OCI-LY7 (cell line): ENCODE measurements around the gene EIF4G1. TPM values are rescaled to one million over a fixed set of nuclear protein-coding genes. Genes with fewer than 3 reads are reported as not detected.

Experiments
- BruUV-seq: library from RNA; stranded (reverse); fragments of 400-500 nt; replicated peaks from 2 replicates; lab custom pipeline; 2021; lab: Mats Ljungman, UMichigan
- CTCF ChIA-PET: fragments of 300-600 bp; sonication (Branson Sonifier 250); formaldehyde crosslinking; loops from one replicate; lab custom pipeline; 2022; ENCODE audit warnings: antibody characterized with exemption; ENCODE audit not compliant: unreplicated experiment; lab: Charles Lee
- POLR2A ChIA-PET: fragments of 300-600 bp; sonication (Branson Sonifier 250); formaldehyde crosslinking; loops from one replicate; lab custom pipeline; 2022; ENCODE audit warnings: antibody characterized with exemption; lab: Charles Lee
- DNase-seq: peaks from one replicate; pipeline ENCODE4 v3.0.0-alpha.2; 2015; ENCODE audit warnings: low spot score
- H2AFZ ChIP-seq: fragments of 200-600 bp; sonication (generic), shearing (Covaris generic); 2 replicates; pipeline ENCODE4 v1.6.1; 2014; ENCODE audit warnings: mild to moderate bottlenecking, antibody characterized with exemption, low read length, moderate library complexity
- H3K27ac ChIP-seq: fragments of 200-600 bp; sonication (generic); 2 replicates; pipeline ENCODE4 v1.5.1; 2014; ENCODE audit warnings: mixed run types, low read depth, mild to moderate bottlenecking, moderate library complexity, low read length, inconsistent platforms; ENCODE audit not compliant: poor library complexity, severe bottlenecking
- H3K36me3 ChIP-seq: fragments of 200-600 bp; sonication (generic); 2 replicates; pipeline ENCODE4 v1.6.1; 2014; ENCODE audit warnings: mild to moderate bottlenecking, antibody characterized with exemption, low read length, moderate library complexity, mixed read lengths; ENCODE audit not compliant: insufficient read depth
- H3K4me1 ChIP-seq: fragments of 200-600 bp; sonication (generic); 2 replicates; pipeline ENCODE4 v1.5.1; 2014; ENCODE audit warnings: mild to moderate bottlenecking, low read length; ENCODE audit not compliant: insufficient read depth, poor library complexity, severe bottlenecking
- H3K4me2 ChIP-seq: fragments of 200-600 bp; sonication (generic); 2 replicates; pipeline ENCODE4 v1.6.1; 2014; ENCODE audit warnings: mild to moderate bottlenecking, low read length
- H3K4me3 ChIP-seq: fragments of 200-600 bp; sonication (generic); 2 replicates; pipeline ENCODE4 v1.5.1; 2014; ENCODE audit warnings: mild to moderate bottlenecking, low read depth, low read length; ENCODE audit not compliant: poor library complexity, severe bottlenecking
- H3K79me2 ChIP-seq: fragments of 200-600 bp; sonication (generic); 2 replicates; pipeline ENCODE4 v1.6.1; 2016; ENCODE audit warnings: low read depth, mild to moderate bottlenecking, low read length, moderate library complexity, mixed read lengths; ENCODE audit not compliant: insufficient read depth
- H3K9me2 ChIP-seq: fragments of 200-600 bp; sonication (generic); 2 replicates; pipeline ENCODE4 v1.6.1; 2016; ENCODE audit warnings: mild to moderate bottlenecking, low read length, mixed read lengths; ENCODE audit not compliant: insufficient read depth
- H3K9me3 ChIP-seq: fragments of 200-600 bp; sonication (generic); 2 replicates; pipeline ENCODE4 v1.6.1; 2014; ENCODE audit warnings: mild to moderate bottlenecking, mixed run types, low read length, mixed read lengths
- H4K20me1 ChIP-seq: fragments of 200-600 bp; sonication (generic); 2 replicates; pipeline ENCODE4 v1.6.1; 2014; ENCODE audit warnings: mild to moderate bottlenecking, antibody characterized with exemption, low read length, moderate library complexity, mixed read lengths; ENCODE audit not compliant: insufficient read depth
- EZH2phosphoT487 ChIP-seq: fragments of 200-600 bp; sonication (generic); IDR thresholded peaks from 2 replicates; pipeline ENCODE4 v1.6.1; 2018; ENCODE audit warnings: low read depth, borderline replicate concordance, mild to moderate bottlenecking, mixed run types, antibody characterized with exemption, low read length, moderate library complexity, mixed read lengths
- intact Hi-C: fragments of 100-400 bp; cut with micrococcal nuclease; formaldehyde crosslinking; loops from one replicate; pipeline ENCODE4 v1.10.0; 2022; ENCODE audit not compliant: unreplicated experiment
- total RNA-seq, 2 experiments: library from RNA; depleted of rRNA in 1 of 2; stranded (reverse); fragments of >200 nt in 1 of 2; shearing (Covaris generic) in 1 of 2; gene quantifications; 2 replicates each; pipeline ENCODE4 v1.2.3, GENCODE V29; 2014 to 2022
- TF ChIP-seq, protein P1 (sequence below): fragments of 200-600 bp; sonication (generic); conservative IDR thresholded peaks from 2 replicates; pipeline ENCODE4 v1.5.1; 2014; ENCODE audit warnings: mild to moderate bottlenecking, antibody characterized with exemption, low read length, moderate library complexity, mixed read lengths

The EIF4G1 gene
- total RNA-seq, 2 experiments from 2014 or later = 245 to 412 TPM

DNA sequence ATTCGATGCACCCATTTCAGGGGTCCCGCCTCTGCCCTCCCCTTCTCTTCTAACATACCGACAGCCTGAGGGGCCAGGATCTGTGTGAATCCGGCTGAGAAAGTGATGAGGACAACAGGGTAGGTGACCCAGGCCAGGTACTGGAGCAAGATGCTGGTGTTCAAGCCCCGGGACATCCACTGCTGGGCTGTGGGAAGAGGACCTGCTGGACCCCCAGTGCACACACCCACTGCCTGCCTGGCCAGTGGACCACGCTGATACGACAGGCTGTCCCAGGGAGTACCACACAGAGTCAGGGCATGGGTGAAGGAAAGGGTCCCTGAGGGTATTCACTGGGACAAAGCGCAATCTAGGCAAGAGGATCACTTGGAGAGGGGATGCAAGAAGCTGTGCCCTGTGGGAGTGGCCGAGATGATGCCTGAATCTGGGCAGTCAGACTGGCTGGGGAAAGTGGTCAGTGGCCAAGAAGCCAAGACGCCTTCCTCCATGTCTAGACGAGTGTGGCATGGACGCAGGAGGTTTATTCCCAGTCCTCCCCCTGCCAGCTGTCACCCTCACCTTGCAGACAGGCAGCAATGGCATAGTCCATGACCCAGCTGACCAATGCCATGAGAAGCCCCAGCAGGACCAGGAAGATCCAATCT lies 43.8 kb downstream of the EIF4G1 start:
- no peak overlapping the region for H2AFZ ChIP-seq
- H4K20me1 ChIP-seq = no peaks in the 10 kb centered on the region
- no peak for DNase-seq
- no peak for TF ChIP-seq EZH2phosphoT487
- TF ChIP-seq, protein P1, sequence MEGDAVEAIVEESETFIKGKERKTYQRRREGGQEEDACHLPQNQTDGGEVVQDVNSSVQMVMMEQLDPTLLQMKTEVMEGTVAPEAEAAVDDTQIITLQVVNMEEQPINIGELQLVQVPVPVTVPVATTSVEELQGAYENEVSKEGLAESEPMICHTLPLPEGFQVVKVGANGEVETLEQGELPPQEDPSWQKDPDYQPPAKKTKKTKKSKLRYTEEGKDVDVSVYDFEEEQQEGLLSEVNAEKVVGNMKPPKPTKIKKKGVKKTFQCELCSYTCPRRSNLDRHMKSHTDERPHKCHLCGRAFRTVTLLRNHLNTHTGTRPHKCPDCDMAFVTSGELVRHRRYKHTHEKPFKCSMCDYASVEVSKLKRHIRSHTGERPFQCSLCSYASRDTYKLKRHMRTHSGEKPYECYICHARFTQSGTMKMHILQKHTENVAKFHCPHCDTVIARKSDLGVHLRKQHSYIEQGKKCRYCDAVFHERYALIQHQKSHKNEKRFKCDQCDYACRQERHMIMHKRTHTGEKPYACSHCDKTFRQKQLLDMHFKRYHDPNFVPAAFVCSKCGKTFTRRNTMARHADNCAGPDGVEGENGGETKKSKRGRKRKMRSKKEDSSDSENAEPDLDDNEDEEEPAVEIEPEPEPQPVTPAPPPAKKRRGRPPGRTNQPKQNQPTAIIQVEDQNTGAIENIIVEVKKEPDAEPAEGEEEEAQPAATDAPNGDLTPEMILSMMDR = no peak
- no TSS peak for BruUV-seq
- no peaks in the 10 kb centered on the region for H3K36me3 ChIP-seq
- H3K79me2 ChIP-seq = no peaks in the 10 kb centered on the region
- H3K4me2 ChIP-seq = no peak overlapping the region
- intact Hi-C loops = no loop called here
- no peak overlapping the region for H3K4me3 ChIP-seq
- no peak overlapping the region for H3K27ac ChIP-seq
- H3K4me1 ChIP-seq = peaks cover 10% of the 10 kb centered on the region
- no peaks in the 10 kb centered on the region for H3K9me2 ChIP-seq
- CTCF ChIA-PET = no interaction called here
- POLR2A ChIA-PET = no interaction called here
- H3K9me3 ChIP-seq = no peaks in the 10 kb centered on the region

DNA sequence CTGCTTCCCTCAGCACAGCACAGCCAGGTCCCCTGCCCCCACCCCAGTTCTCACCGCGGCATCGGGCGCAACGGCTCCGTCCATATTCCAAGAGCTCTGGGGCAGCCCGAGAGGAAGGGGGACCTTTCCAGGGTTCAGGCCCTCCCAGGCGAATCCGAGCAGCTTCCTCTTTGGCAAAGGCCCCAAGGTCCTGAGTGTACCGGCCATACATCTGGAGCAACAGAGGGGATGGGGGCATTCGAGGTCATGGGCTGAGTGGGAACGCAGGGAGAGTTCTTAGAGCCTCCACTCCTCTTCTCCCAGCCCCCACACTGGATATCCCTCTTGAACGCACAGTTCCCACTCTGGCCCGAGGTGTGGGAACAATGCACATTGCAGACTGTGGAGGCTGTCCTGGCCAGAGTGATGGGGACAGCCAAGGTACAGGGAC lies 44.5 kb downstream of the EIF4G1 start:
- H3K36me3 ChIP-seq = no peaks in the 10 kb centered on the region
- H4K20me1 ChIP-seq = no peaks in the 10 kb centered on the region
- DNase-seq = no peak
- BruUV-seq = no TSS peak
- H3K4me1 ChIP-seq = peaks cover 13% of the 10 kb centered on the region
- H3K79me2 ChIP-seq = peaks cover 6% of the 10 kb centered on the region; the same call in 1 of the 2 replicates
- POLR2A ChIA-PET = interaction anchor here (0.5 kb wide), 1 partner anchor 365 kb away, joined by 4 read pairs; no protein-coding TSS in a partner anchor
- H3K4me2 ChIP-seq = no peak overlapping the region
- intact Hi-C loops = no loop called here
- CTCF ChIA-PET = no interaction called here
- no peak overlapping the region for H3K4me3 ChIP-seq
- H3K9me3 ChIP-seq = no peaks in the 10 kb centered on the region
- no peak overlapping the region for H2AFZ ChIP-seq
- TF ChIP-seq, protein P1 = no peak
- TF ChIP-seq EZH2phosphoT487 = no peak
- no peak overlapping the region for H3K27ac ChIP-seq
- H3K9me2 ChIP-seq = no peaks in the 10 kb centered on the region

DNA sequence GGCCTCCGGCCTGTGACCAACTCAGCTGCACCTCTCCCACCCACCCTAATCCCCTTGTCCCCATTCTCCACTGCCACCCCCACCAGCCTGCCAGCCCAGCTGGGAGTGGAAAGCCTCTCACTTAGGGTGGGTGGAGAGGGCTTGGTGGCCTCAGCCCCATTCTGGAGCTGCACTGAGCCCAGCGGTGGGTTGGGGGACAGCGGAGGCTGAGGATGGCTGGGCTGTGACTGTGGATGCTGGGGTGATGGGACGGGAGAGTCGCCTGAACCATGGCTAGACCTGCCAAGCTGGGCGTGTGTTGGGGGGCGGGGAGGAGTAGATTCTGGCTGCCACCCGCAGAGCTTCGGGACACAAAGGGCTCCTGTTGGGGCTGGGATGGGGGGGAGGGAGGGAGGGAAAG lies 45.2 kb downstream of the EIF4G1 start:
- Histone ChIP-seq H2AFZ (no peak overlapping the region), H3K36me3 (peaks cover 3% of the 10 kb centered on the region), H4K20me1 (no peaks in the 10 kb centered on the region; the same call in 1 of the 2 replicates), H3K4me3 (no peak overlapping the region), H3K4me2 (no peak overlapping the region), H3K27ac (no peak overlapping the region), H3K79me2 (peaks cover 13% of the 10 kb centered on the region; the same call in 1 of the 2 replicates), H3K4me1 (peaks cover 20% of the 10 kb centered on the region), H3K9me3 (no peaks in the 10 kb centered on the region), H3K9me2 (no peaks in the 10 kb centered on the region)
- intact Hi-C loops = loop anchor here (5.0 kb wide), 2 partner anchors 222 to 932 kb away; partner anchors contain the start of genes EIF2B5 and MCF2L2
- CTCF ChIA-PET = no interaction called here
- POLR2A ChIA-PET = interaction anchor here (0.5 to 0.6 kb wide), 3 partner anchors 59 to 574 kb away, joined by 3 to 4 read pairs (median 4); no protein-coding TSS in a partner anchor
- BruUV-seq = no TSS peak
- DNase-seq = no peak
- TF ChIP-seq EZH2phosphoT487 = no peak
- TF ChIP-seq, protein P1 = no peak
